GM12878 (cell line): ENCODE measurements around the gene PHACTR3.

Experiments
- CTCF ChIP-seq, 3 experiments: IDR thresholded peaks in 2 of 3; conservative IDR thresholded peaks in 1 of 3; 2 replicates each; pipeline ENCODE4 v1.5.1; 2011; ENCODE audit warnings: low read depth in 3 of 3, low read length in 3 of 3, mild to moderate bottlenecking in 3 of 3, control low read depth in 2 of 3, moderate library complexity in 2 of 3, inconsistent platforms in 1 of 3, mixed read lengths in 1 of 3; ENCODE audit not compliant: control insufficient read depth in 2 of 3, insufficient read depth in 1 of 3; ENCODE audit errors: extremely low read depth in 1 of 3
- EP300 ChIP-seq, 2 experiments: fragments of 150-350 bp in 1 of 2; IDR thresholded peaks; 2 replicates each; pipeline ENCODE4 v1.6.1; 2011 to 2012; ENCODE audit warnings: low read depth in 2 of 2, low read length in 2 of 2, borderline replicate concordance in 1 of 2, improper control_type of control experiment in 1 of 2, inconsistent platforms in 1 of 2; ENCODE audit not compliant: control insufficient read depth in 1 of 2
- EZH2 ChIP-seq: IDR thresholded peaks from 2 replicates; pipeline ENCODE4 v1.6.1; 2012; ENCODE audit warnings: low read depth, mild to moderate bottlenecking, control low read depth, inconsistent platforms, low read length, borderline replicate concordance; ENCODE audit not compliant: control insufficient read depth
- MLLT1 ChIP-seq: fragments of 450-650 bp; IDR thresholded peaks from 2 replicates; pipeline ENCODE4 v1.6.1; 2016; ENCODE audit warnings: mild to moderate bottlenecking
- MXI1 ChIP-seq: fragments of 150-350 bp; IDR thresholded peaks from 2 replicates; pipeline ENCODE4 v1.6.1; 2011; ENCODE audit warnings: low read depth, mild to moderate bottlenecking, inconsistent platforms, low read length, improper control_type of control experiment
- MYC ChIP-seq: IDR thresholded peaks from 2 replicates; pipeline ENCODE4 v1.6.1; 2011; ENCODE audit warnings: mild to moderate bottlenecking, low read length, moderate library complexity, inconsistent platforms; ENCODE audit not compliant: insufficient read depth, insufficient replicate concordance, insufficient read length, severe bottlenecking
- NFIC ChIP-seq: IDR thresholded peaks from 2 replicates; pipeline ENCODE4 v1.6.1; 2012; ENCODE audit warnings: low read depth, mild to moderate bottlenecking, inconsistent platforms, low read length, moderate library complexity
- POLR2A ChIP-seq: IDR thresholded peaks from 2 replicates; pipeline ENCODE4 v1.6.1; 2011; ENCODE audit warnings: low read depth, mild to moderate bottlenecking, low read length
- SMC3 ChIP-seq: IDR thresholded peaks from 2 replicates; pipeline ENCODE4 v1.6.1; 2011; ENCODE audit warnings: low read length, improper control_type of control experiment, borderline replicate concordance
- TF ChIP-seq, protein P1 (sequence below): fragments of 150-350 bp; IDR thresholded peaks from 2 replicates; pipeline ENCODE4 v1.6.1; 2016; ENCODE audit warnings: low read depth, low read length
- TF ChIP-seq, protein P2 (sequence below): IDR thresholded peaks from 2 replicates; pipeline ENCODE4 v1.6.1; 2011; ENCODE audit warnings: borderline replicate concordance, low read depth, mild to moderate bottlenecking, moderate library complexity, mixed read lengths, low read length; ENCODE audit not compliant: insufficient read depth; ENCODE audit errors: extremely low read length

- TF ChIP-seq NFIC = no peak
- no peak for TF ChIP-seq CTCF (IDR thresholded peaks at IDR 0.05 in 2 of 3, conservative IDR thresholded peaks at IDR 0.05 in 1 of 3; ENCODE audit: control insufficient read depth in 2 of 3, extremely low read depth in 1 of 3, insufficient read depth in 1 of 3, low read depth in 3 of 3, low read length in 3 of 3)
- no peak for TF ChIP-seq POLR2A
- no peak for TF ChIP-seq MYC
- TF ChIP-seq EP300 (IDR thresholded peaks at IDR 0.05; ENCODE audit: borderline replicate concordance in 1 of 2, control insufficient read depth in 1 of 2, low read depth in 2 of 2, low read length in 2 of 2) = no peak
- no peak for TF ChIP-seq EZH2
- no peak for TF ChIP-seq SMC3
- TF ChIP-seq MXI1 = no peak
- no peak for TF ChIP-seq MLLT1
- TF ChIP-seq, protein P1, sequence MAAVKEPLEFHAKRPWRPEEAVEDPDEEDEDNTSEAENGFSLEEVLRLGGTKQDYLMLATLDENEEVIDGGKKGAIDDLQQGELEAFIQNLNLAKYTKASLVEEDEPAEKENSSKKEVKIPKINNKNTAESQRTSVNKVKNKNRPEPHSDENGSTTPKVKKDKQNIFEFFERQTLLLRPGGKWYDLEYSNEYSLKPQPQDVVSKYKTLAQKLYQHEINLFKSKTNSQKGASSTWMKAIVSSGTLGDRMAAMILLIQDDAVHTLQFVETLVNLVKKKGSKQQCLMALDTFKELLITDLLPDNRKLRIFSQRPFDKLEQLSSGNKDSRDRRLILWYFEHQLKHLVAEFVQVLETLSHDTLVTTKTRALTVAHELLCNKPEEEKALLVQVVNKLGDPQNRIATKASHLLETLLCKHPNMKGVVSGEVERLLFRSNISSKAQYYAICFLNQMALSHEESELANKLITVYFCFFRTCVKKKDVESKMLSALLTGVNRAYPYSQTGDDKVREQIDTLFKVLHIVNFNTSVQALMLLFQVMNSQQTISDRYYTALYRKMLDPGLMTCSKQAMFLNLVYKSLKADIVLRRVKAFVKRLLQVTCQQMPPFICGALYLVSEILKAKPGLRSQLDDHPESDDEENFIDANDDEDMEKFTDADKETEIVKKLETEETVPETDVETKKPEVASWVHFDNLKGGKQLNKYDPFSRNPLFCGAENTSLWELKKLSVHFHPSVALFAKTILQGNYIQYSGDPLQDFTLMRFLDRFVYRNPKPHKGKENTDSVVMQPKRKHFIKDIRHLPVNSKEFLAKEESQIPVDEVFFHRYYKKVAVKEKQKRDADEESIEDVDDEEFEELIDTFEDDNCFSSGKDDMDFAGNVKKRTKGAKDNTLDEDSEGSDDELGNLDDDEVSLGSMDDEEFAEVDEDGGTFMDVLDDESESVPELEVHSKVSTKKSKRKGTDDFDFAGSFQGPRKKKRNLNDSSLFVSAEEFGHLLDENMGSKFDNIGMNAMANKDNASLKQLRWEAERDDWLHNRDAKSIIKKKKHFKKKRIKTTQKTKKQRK = no peak
- TF ChIP-seq, protein P2, sequence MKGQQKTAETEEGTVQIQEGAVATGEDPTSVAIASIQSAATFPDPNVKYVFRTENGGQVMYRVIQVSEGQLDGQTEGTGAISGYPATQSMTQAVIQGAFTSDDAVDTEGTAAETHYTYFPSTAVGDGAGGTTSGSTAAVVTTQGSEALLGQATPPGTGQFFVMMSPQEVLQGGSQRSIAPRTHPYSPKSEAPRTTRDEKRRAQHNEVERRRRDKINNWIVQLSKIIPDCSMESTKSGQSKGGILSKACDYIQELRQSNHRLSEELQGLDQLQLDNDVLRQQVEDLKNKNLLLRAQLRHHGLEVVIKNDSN = no peak
Observed at GRCh38 chr20:59662161-59662560, 57.8 kb downstream of the PHACTR3 start.
